CD14-positive monocyte (primary cell): ENCODE measurements around the gene LPIN2. TPM values are rescaled to one million over a fixed set of nuclear protein-coding genes. Genes with fewer than 3 reads are reported as not detected.

ENCODE experiments used
- DNase-seq, 3 donors: peaks; one replicate each; pipeline ENCODE4 v3.0.0-alpha.2; 2011 to 2022
- H2AFZ ChIP-seq: 2 replicates; pipeline ENCODE4 v1.6.0; 2012; ENCODE audit warnings: mild to moderate bottlenecking, low read depth, low read length, inconsistent platforms; ENCODE audit not compliant: insufficient read depth, poor library complexity, severe bottlenecking
- H3K27ac ChIP-seq, 2 donors: 1 replicate in 1 of 2; 2 replicates in 1 of 2; pipeline ENCODE4 v1.5.1; 2012 to 2013; ENCODE audit warnings: low read length in 2 of 2, control low read depth in 1 of 2, inconsistent platforms in 1 of 2, low read depth in 1 of 2, mild to moderate bottlenecking in 1 of 2
- H3K27me3 ChIP-seq, 2 donors: one replicate each; pipeline versions ENCODE4 v1.6.0 to v1.6.1; 2011 to 2013; ENCODE audit warnings: low read length in 2 of 2; ENCODE audit not compliant: control insufficient read depth in 2 of 2, insufficient read depth in 2 of 2
- H3K36me3 ChIP-seq, 2 donors: replicated peaks in 1 of 2; 1 replicate in 1 of 2; 2 replicates in 1 of 2; pipeline versions ENCODE4 v1.5.1 to v1.6.1; 2012 to 2013; ENCODE audit warnings: low read length in 2 of 2, control low read depth in 1 of 2, inconsistent platforms in 1 of 2, mild to moderate bottlenecking in 1 of 2; ENCODE audit not compliant: insufficient read depth in 2 of 2, control insufficient read depth in 1 of 2
- H3K4me1 ChIP-seq, 2 donors: 1 replicate in 1 of 2; 2 replicates in 1 of 2; pipeline versions ENCODE4 v1.5.1 to v1.6.1; 2012 to 2013; ENCODE audit warnings: low read length in 2 of 2, control low read depth in 1 of 2, inconsistent platforms in 1 of 2, mild to moderate bottlenecking in 1 of 2, moderate library complexity in 1 of 2; ENCODE audit not compliant: insufficient read depth in 2 of 2, control insufficient read depth in 1 of 2
- H3K4me2 ChIP-seq: replicated peaks from 2 replicates; pipeline ENCODE3; 2012; ENCODE audit warnings: low read length, moderate library complexity, mild to moderate bottlenecking; ENCODE audit not compliant: poor library complexity, severe bottlenecking; ENCODE audit errors: extremely low read depth
- H3K4me3 ChIP-seq, 3 experiments: fragments of 200-600 bp in 1 of 3; sonication (generic) in 1 of 3; replicated peaks in 1 of 3; 1 replicate in 2 of 3; 2 replicates in 1 of 3; pipeline ENCODE4 v1.5.1; 2011 to 2013; ENCODE audit warnings: low read length in 3 of 3, mild to moderate bottlenecking in 3 of 3, control low read depth in 2 of 3, low read depth in 2 of 3, inconsistent platforms in 1 of 3, moderate library complexity in 1 of 3
- H3K79me2 ChIP-seq: 2 replicates; pipeline ENCODE4 v1.6.0; 2012; ENCODE audit warnings: mild to moderate bottlenecking, control low read depth, inconsistent platforms, low read length, moderate library complexity; ENCODE audit not compliant: insufficient read depth
- H3K9ac ChIP-seq: 2 replicates; pipeline ENCODE4 v1.6.0; 2017; ENCODE audit warnings: low read length, mild to moderate bottlenecking; ENCODE audit not compliant: insufficient read depth, poor library complexity, severe bottlenecking
- H3K9me3 ChIP-seq, 2 donors: replicated peaks in 1 of 2; 1 replicate in 1 of 2; 2 replicates in 1 of 2; pipeline versions ENCODE4 v1.5.1 to v1.6.1; 2012 to 2013; ENCODE audit warnings: low read length in 2 of 2, control low read depth in 1 of 2; ENCODE audit not compliant: control insufficient read depth in 1 of 2, insufficient read depth in 1 of 2
- H4K20me1 ChIP-seq: 2 replicates; pipeline ENCODE4 v1.6.0; 2012; ENCODE audit warnings: mild to moderate bottlenecking, low read length, control low read depth, moderate library complexity; ENCODE audit not compliant: insufficient read depth
- H3K27ac Mint-ChIP-seq, 7 donors: one replicate each; pipeline ENCODE4 v1.8.0; 2020; ENCODE audit warnings: mild to moderate bottlenecking in 7 of 7, mixed read lengths in 7 of 7, moderate library complexity in 6 of 7, inconsistent platforms in 2 of 7
- H3K27me3 Mint-ChIP-seq, 3 donors: one replicate each; pipeline ENCODE4 v1.8.0; 2021 to 2022; ENCODE audit warnings: low read depth in 3 of 3, mild to moderate bottlenecking in 3 of 3, mixed read lengths in 3 of 3, moderate library complexity in 3 of 3, inconsistent platforms in 1 of 3
- H3K36me3 Mint-ChIP-seq, 2 donors: one replicate each; pipeline ENCODE4 v1.8.0; 2020; ENCODE audit warnings: mixed read lengths in 2 of 2, inconsistent platforms in 1 of 2, mild to moderate bottlenecking in 1 of 2
- H3K4me1 Mint-ChIP-seq: one replicate; pipeline ENCODE4 v1.8.0; 2020; ENCODE audit warnings: mild to moderate bottlenecking, mixed read lengths
- H3K4me3 Mint-ChIP-seq, 2 donors: one replicate each; pipeline ENCODE4 v1.8.0; 2020; ENCODE audit warnings: mild to moderate bottlenecking in 2 of 2, mixed read lengths in 2 of 2, moderate library complexity in 1 of 2
- H3K9me3 Mint-ChIP-seq, 7 donors: one replicate each; pipeline ENCODE4 v1.8.0; 2020 to 2022; ENCODE audit warnings: mixed read lengths in 7 of 7, mild to moderate bottlenecking in 6 of 7, moderate library complexity in 6 of 7, inconsistent platforms in 2 of 7
- CTCF ChIP-seq: fragments of 200-600 bp; IDR thresholded peaks from one replicate; pipeline ENCODE4 v1.8.0; 2022; ENCODE audit warnings: antibody characterized with exemption, mild to moderate bottlenecking
- WGBS: methylation state at CpG from one replicate; pipeline ENCODE4 v1.1.5; 2013; ENCODE audit warnings: missing lambda C conversion rate; ENCODE audit not compliant: insufficient coverage; 5-methylcytosine and 5-hydroxymethylcytosine counted together
- intact Hi-C, 2 donors: fragments of 100-400 bp; cut with micrococcal nuclease; formaldehyde crosslinking; loops; one replicate each; pipeline versions ENCODE4 v1.15.0 to v1.15.1; 2023
- polyA plus RNA-seq, 3 donors: library from polyadenylated mRNA; depleted of rRNA in 1 of 3; unstranded in 2 of 3; stranded (reverse) in 1 of 3; fragments of 300-500 nt in 2 of 3; fragments of >200 nt in 1 of 3; fragmentation: Illumina TruSeq in 2 of 3; gene quantifications; 1 replicate in 2 of 3; 2 replicates in 1 of 3; pipeline ENCODE4 v1.2.3, GENCODE V29; 2012 to 2021

The LPIN2 gene
- polyA plus RNA-seq, 3 donors = 9.3 to 16.3 (median 10.3) TPM

GRCh38 chr18:2967820-2968219 lies 45.1 kb downstream of the LPIN2 start:
- WGBS = 75% methylated on average over 7 of the region's 8 CpGs
- peaks cover 0 to 5% (median 0%) of the 10 kb centered on the region in 3 donors for H3K27me3 Mint-ChIP-seq
- peaks cover 70% of the 10 kb centered on the region for H3K4me1 Mint-ChIP-seq
- no peak for TF ChIP-seq CTCF
- peak overlapping the region; percentile 77 to 97 (median 88) for H3K27ac Mint-ChIP-seq
- Histone ChIP-seq H3K4me3 (no peak overlapping the region), H3K9ac (no peak overlapping the region), H3K27me3 (no peaks in the 10 kb centered on the region), H3K4me2 (peak overlapping the region; percentile 9), H3K4me1 (peaks cover 63 to 77% of the 10 kb centered on the region in 2 donors), H3K9me3 (no peaks in the 10 kb centered on the region), H2AFZ (no peak overlapping the region), H4K20me1 (no peaks in the 10 kb centered on the region), H3K36me3 (no peaks in the 10 kb centered on the region), H3K27ac (peak overlapping the region; percentile 54 to 96), H3K79me2 (peaks cover 75% of the 10 kb centered on the region)
- H3K4me3 Mint-ChIP-seq = peak overlapping the region in 1 of 2 donors; percentile 13
- peaks cover 0 to 5% of the 10 kb centered on the region in 2 donors for H3K36me3 Mint-ChIP-seq
- no peak for DNase-seq
- peaks cover 0 to 3% (median 0%) of the 10 kb centered on the region in 7 donors for H3K9me3 Mint-ChIP-seq
- intact Hi-C loops = loop anchor here in 1 of 2 donors (10.0 kb wide), 1 partner anchor 627 kb away; no protein-coding TSS in a partner anchor

- no peaks in the 10 kb centered on the region for H3K27me3 ChIP-seq
- no peak for TF ChIP-seq CTCF
- H3K9ac ChIP-seq = no peak overlapping the region
- no peak for DNase-seq
- Mint-ChIP-seq H3K27me3 (peaks cover 0 to 5% (median 0%) of the 10 kb centered on the region in 3 donors), H3K36me3 (peaks cover 0 to 5% of the 10 kb centered on the region in 2 donors), H3K9me3 (peaks cover 0 to 3% (median 0%) of the 10 kb centered on the region in 7 donors), H3K4me1 (peaks cover 67% of the 10 kb centered on the region), H3K27ac (peak overlapping the region in 3 of 7 donors; percentile 30 to 97 (median 52)), H3K4me3 (no peak overlapping the region)
- intact Hi-C loops = loop anchor here in 1 of 2 donors (10.0 kb wide), 1 partner anchor 627 kb away; no protein-coding TSS in a partner anchor
- no peaks in the 10 kb centered on the region for H4K20me1 ChIP-seq
- peak overlapping the region; percentile 54 to 96 for H3K27ac ChIP-seq
- no peak overlapping the region for H3K4me3 ChIP-seq
- peaks cover 58 to 77% of the 10 kb centered on the region in 2 donors for H3K4me1 ChIP-seq
- WGBS = 91% methylated on average over 6 of the region's 11 CpGs
- no peak overlapping the region for H3K4me2 ChIP-seq
- no peaks in the 10 kb centered on the region for H3K36me3 ChIP-seq
- no peaks in the 10 kb centered on the region for H3K9me3 ChIP-seq
- peaks cover 80% of the 10 kb centered on the region for H3K79me2 ChIP-seq
- H2AFZ ChIP-seq = no peak overlapping the region
Measured at GRCh38 chr18:2967357-2967756, 45.6 kb downstream of the LPIN2 start.
